SU-DHL-6 (cell line): ENCODE data around the gene TCEAL9.

Source experiments
- H2AFZ ChIP-seq: fragments of 200-600 bp; sonication (generic); 2 replicates; pipeline ENCODE4 v1.6.1; 2014; ENCODE audit warnings: low read depth, mild to moderate bottlenecking, moderate library complexity, mixed read lengths, antibody characterized with exemption, low read length; ENCODE audit not compliant: severe bottlenecking
- H3F3A ChIP-seq: fragments of 200-600 bp; shearing (Covaris generic); 2 replicates; pipeline ENCODE4 v1.6.0; 2016; ENCODE audit warnings: antibody characterized with exemption, mild to moderate bottlenecking; ENCODE audit not compliant: insufficient read depth
- H3K27ac ChIP-seq: fragments of 200-600 bp; sonication (generic); 2 replicates; pipeline ENCODE4 v1.5.1; 2016; ENCODE audit warnings: low read depth, mild to moderate bottlenecking, low read length, moderate library complexity, mixed read lengths
- H3K27me3 ChIP-seq: fragments of 200-600 bp; sonication (generic), shearing (Covaris generic); 2 replicates; pipeline ENCODE4 v1.6.0; 2014; ENCODE audit warnings: mild to moderate bottlenecking, low read length
- H3K36me3 ChIP-seq: fragments of 200-600 bp; sonication (generic); 2 replicates; pipeline ENCODE4 v1.6.1; 2014; ENCODE audit warnings: mild to moderate bottlenecking, low read length, mixed read lengths
- H3K4me2 ChIP-seq: fragments of 300-600, 200-600 bp; shearing (Covaris generic), sonication (generic); 2 replicates; pipeline ENCODE4 v1.6.0; 2014; ENCODE audit warnings: low read length, low read depth, mild to moderate bottlenecking; ENCODE audit not compliant: poor library complexity, severe bottlenecking
- H3K4me3 ChIP-seq: fragments of 200-600 bp; sonication (generic); 2 replicates; pipeline ENCODE4 v1.5.1; 2014; ENCODE audit warnings: antibody characterized with exemption, low read length, mild to moderate bottlenecking, mixed read lengths; ENCODE audit not compliant: insufficient read depth, poor library complexity, severe bottlenecking
- H3K79me2 ChIP-seq: fragments of 200-600 bp; sonication (generic); 2 replicates; pipeline ENCODE4 v1.6.1; 2014; ENCODE audit warnings: mild to moderate bottlenecking, low read length, moderate library complexity; ENCODE audit not compliant: insufficient read depth
- H3K9ac ChIP-seq: fragments of 200-600 bp; sonication (generic); 2 replicates; pipeline ENCODE4 v1.7.0; 2014; ENCODE audit warnings: mild to moderate bottlenecking, low read length
- H3K9me2 ChIP-seq: fragments of 200-600 bp; sonication (generic); replicated peaks from 2 replicates; pipeline ENCODE4 v1.6.1; 2014; ENCODE audit warnings: low read length; ENCODE audit not compliant: insufficient read depth
- H3K9me3 ChIP-seq: fragments of 200-600 bp; sonication (generic); 2 replicates; pipeline ENCODE4 v1.6.1; 2014; ENCODE audit warnings: low read length, mixed read lengths; ENCODE audit not compliant: insufficient read depth
- H4K20me1 ChIP-seq: fragments of 200-600 bp; sonication (generic); 2 replicates; pipeline ENCODE4 v1.6.1; 2014; ENCODE audit warnings: low read depth, mild to moderate bottlenecking, antibody characterized with exemption, low read length, moderate library complexity, mixed read lengths
- CTCF ChIP-seq: fragments of 200-600 bp; sonication (generic); IDR thresholded peaks from one replicate; pipeline ENCODE4 v1.5.1; 2017; ENCODE audit warnings: antibody characterized with exemption, mild to moderate bottlenecking, low read length, moderate library complexity; ENCODE audit not compliant: insufficient read depth, poor library complexity, severe bottlenecking
- EZH2phosphoT487 ChIP-seq: fragments of 200-600 bp; sonication (generic), shearing (Covaris generic); conservative IDR thresholded peaks from 2 replicates; pipeline ENCODE4 v1.6.1; 2018; ENCODE audit warnings: mild to moderate bottlenecking, antibody characterized with exemption, low read length, moderate library complexity, mixed read lengths

Gene TCEAL9

GRCh38 chrX:103406256-103406655, 50.0 kb downstream of the TCEAL9 start:
- H2AFZ ChIP-seq, result no peak overlapping the region
- H4K20me1 ChIP-seq, result no peaks in the 10 kb centered on the region
- H3K36me3 ChIP-seq, result no peaks in the 10 kb centered on the region
- H3K27ac ChIP-seq, result no peak overlapping the region
- H3K79me2 ChIP-seq, result no peaks in the 10 kb centered on the region
- H3K4me2 ChIP-seq, result no peak overlapping the region
- no peak overlapping the region for H3K4me3 ChIP-seq
- H3F3A ChIP-seq, result no peaks in the 10 kb centered on the region
- no peak for TF ChIP-seq CTCF
- no peak for TF ChIP-seq EZH2phosphoT487
- no peak overlapping the region for H3K9ac ChIP-seq
- H3K27me3 ChIP-seq, result no peaks in the 10 kb centered on the region
- H3K9me3 ChIP-seq, result no peaks in the 10 kb centered on the region
- no peaks in the 10 kb centered on the region for H3K9me2 ChIP-seq

GRCh38 chrX:103407776-103408175, 51.5 kb downstream of the TCEAL9 start:
- Histone ChIP-seq H4K20me1 (no peaks in the 10 kb centered on the region), H3F3A (no peaks in the 10 kb centered on the region), H3K9ac (no peak overlapping the region), H3K36me3 (no peaks in the 10 kb centered on the region), H3K79me2 (no peaks in the 10 kb centered on the region), H3K4me2 (no peak overlapping the region), H3K27me3 (no peaks in the 10 kb centered on the region), H2AFZ (no peak overlapping the region), H3K9me3 (no peaks in the 10 kb centered on the region), H3K27ac (no peak overlapping the region), H3K4me3 (no peak overlapping the region), H3K9me2 (no peaks in the 10 kb centered on the region)
- TF ChIP-seq CTCF (no peak), EZH2phosphoT487 (no peak)
